OCI-LY1 (cell line): Measurements from ENCODE around the gene MAP3K4.

Source experiments
- EZH2 ChIP-seq: fragments of 200-600 bp; sonication (generic), shearing (Covaris generic); IDR thresholded peaks from 2 replicates; pipeline ENCODE4 v1.8.0; 2017; ENCODE audit warnings: borderline replicate concordance, mixed run types, mild to moderate bottlenecking, antibody characterized with exemption, low read length, moderate library complexity, mixed read lengths
- TF ChIP-seq, protein P1 (sequence below): fragments of 200-600 bp; sonication (generic), shearing (Covaris generic); IDR thresholded peaks from 2 replicates; pipeline ENCODE4 v1.5.1; 2017; ENCODE audit warnings: mild to moderate bottlenecking, antibody characterized with exemption, low read length, moderate library complexity, mixed read lengths

DNA sequence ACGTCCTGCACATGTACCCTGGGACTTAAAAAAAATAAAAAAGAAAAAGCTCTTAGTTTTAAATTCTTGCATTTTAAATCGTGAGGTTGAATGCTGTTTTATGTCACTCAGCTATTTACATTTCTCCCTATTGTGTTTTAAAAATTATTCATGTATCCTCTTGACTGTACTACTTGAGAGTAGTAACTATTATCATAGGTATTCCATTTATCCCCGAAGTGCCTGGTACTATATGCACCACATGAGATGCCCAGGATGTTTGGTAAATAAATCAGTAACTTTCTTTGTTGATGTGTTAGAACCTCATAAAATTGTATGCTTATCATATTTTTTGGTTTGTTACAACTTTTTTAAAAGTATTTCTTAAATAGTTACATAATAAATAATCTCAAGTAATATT, 18.4 kb downstream of the MAP3K4 start:
- TF ChIP-seq, protein P1, sequence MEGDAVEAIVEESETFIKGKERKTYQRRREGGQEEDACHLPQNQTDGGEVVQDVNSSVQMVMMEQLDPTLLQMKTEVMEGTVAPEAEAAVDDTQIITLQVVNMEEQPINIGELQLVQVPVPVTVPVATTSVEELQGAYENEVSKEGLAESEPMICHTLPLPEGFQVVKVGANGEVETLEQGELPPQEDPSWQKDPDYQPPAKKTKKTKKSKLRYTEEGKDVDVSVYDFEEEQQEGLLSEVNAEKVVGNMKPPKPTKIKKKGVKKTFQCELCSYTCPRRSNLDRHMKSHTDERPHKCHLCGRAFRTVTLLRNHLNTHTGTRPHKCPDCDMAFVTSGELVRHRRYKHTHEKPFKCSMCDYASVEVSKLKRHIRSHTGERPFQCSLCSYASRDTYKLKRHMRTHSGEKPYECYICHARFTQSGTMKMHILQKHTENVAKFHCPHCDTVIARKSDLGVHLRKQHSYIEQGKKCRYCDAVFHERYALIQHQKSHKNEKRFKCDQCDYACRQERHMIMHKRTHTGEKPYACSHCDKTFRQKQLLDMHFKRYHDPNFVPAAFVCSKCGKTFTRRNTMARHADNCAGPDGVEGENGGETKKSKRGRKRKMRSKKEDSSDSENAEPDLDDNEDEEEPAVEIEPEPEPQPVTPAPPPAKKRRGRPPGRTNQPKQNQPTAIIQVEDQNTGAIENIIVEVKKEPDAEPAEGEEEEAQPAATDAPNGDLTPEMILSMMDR: no peak
- TF ChIP-seq EZH2: no peak
